GM21360 (cell line): ENCODE measurements around the gene CST8.

ENCODE experiments used
- ATAC-seq: cut with Tn5 transposase; IDR thresholded peaks from one replicate; pipeline ENCODE4 v1.9.1; 2021; ENCODE audit warnings: mild to moderate bottlenecking, moderate library complexity; ENCODE audit not compliant: unreplicated experiment

Gene CST8

GRCh38 chr20:23475395-23475794, 15.5 kb upstream of the CST8 start:
- ATAC-seq, result no peak

- no peak for ATAC-seq
Measured at GRCh38 chr20:23476015-23476754, 14.7 kb upstream of the CST8 start.

GRCh38 chr20:23477223-23477622, 13.7 kb upstream of the CST8 start:
- ATAC-seq, result no peak

GRCh38 chr20:23479043-23479442, 11.9 kb upstream of the CST8 start:
- no peak for ATAC-seq

DNA sequence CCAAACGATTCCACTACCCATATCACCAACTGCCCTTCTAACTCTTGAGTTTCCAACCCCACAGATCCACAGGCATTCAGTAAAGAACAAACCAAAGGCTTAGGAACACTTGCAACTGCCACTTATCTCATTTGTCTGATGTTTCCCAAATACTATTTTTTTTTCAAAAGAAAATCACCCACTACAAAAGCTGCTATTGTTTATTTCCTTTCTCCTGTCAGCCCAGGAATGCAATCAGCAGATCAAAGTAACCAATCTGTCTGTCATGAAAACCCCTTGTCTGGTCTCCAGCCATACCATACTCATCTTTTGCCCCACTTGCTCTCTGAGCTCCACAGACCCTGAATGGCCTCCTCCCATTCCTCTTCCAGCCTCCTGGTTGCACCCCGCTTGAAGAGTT, 8.8 kb upstream of the CST8 start:
- no peak for ATAC-seq

DNA sequence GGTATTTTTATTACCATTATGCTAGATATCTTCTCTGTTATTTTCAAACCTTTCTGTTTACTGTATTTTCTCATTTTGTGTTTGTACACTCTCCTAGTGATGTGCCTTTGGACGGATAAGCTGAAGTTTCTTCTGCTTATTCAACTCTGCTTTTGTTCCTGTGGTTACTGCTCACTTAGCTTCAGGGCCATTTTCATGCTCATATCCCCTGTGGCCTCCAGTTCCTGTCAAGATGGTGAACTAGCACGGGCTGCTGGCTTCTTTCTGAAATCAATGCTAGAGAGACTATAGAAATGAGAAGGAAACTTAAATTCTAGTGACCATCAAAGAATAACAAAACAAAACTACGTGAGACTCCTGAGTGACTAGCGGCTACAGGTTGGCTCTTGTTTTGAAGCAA, 6.8 kb upstream of the CST8 start:
- no peak for ATAC-seq

- no peak for ATAC-seq
Measured at GRCh38 chr20:23488470-23488869, 2.4 kb upstream of the CST8 start.

DNA sequence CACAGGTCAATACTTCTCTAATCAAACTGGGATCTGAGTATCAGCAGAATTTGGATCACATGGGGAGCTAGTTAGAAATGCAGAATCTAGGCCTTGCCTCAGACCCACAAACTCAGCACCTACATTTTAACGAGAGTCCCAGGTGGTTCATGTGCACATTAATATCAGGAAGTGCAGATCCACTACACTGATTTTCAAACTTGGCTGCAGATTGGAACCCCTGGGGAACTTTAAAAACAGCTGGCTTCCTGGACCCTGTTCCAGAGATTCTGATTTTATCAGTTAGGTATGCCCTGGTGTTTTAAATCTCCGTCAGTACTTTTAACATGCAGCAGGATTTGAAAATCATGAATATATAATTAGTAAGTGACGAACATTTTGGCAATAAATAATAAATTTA, 1.9 kb upstream of the CST8 start:
- no peak for ATAC-seq

GRCh38 chr20:23492292-23492691, 1.4 kb downstream of the CST8 start:
- no peak for ATAC-seq

DNA sequence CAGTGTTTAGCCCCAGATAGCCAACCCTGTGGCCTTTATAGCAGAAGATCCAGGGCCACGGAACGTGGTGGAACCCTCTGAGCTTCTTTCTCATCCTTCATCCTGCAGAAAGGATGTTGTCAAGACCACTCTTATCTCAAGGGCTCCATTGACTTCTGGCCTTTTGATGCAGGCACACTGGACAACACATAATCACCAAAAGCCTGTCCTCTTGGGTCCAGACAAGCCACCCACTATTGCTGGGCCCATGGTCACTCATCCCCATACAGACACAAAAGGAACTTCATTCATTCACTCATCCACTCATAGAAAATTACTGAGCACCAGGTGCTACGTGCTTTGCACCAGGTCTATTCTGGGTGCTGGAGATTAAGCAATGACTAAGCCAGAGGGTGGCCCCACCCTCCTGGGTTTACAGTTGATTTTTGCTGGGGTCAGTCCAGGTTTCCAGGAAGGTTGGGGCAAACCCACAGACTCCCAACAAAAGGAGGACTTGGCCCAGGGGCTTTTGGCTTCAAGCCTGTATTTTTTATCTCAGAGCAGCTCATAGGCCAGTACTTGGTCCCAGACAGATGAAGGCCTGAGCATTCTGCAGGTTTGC, 2.4 kb downstream of the CST8 start:
- ATAC-seq, result no peak

GRCh38 chr20:23497536-23497935, 6.6 kb downstream of the CST8 start:
- no peak for ATAC-seq

- no peak for ATAC-seq
Measured at GRCh38 chr20:23501926-23502325, 11.0 kb downstream of the CST8 start.

DNA sequence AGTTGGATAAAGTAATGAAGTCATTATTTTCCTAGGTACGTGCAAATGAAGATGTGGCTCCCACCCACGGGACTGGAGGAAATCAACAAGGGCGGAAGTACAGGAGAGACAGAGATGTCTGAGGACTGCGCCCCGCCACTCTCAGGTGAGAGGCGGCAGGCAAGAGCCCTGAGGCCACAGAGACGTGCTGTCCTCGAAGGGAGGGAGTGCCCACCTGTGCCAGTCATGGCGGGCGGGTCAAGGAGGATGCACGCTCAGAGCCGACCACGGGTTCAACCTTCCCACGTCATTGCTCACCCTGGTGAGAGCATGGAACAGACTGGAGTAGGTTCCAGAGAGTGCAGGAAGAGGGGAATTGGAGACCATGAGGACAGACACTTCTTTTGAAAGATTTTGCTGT, 12.7 kb downstream of the CST8 start:
- ATAC-seq, result no peak

GRCh38 chr20:23507346-23507745, 16.4 kb downstream of the CST8 start:
- ATAC-seq, result no peak

- ATAC-seq, result no peak
Measured at GRCh38 chr20:23508449-23509229, 17.7 kb downstream of the CST8 start.

- ATAC-seq, result no peak
Measured at GRCh38 chr20:23509247-23509913, 18.5 kb downstream of the CST8 start.

- ATAC-seq, result no peak
Measured at GRCh38 chr20:23510000-23510590, 19.2 kb downstream of the CST8 start.

GRCh38 chr20:23513164-23513563, 22.2 kb downstream of the CST8 start:
- no peak for ATAC-seq

GRCh38 chr20:23514848-23515247, 23.9 kb downstream of the CST8 start:
- no peak for ATAC-seq

DNA sequence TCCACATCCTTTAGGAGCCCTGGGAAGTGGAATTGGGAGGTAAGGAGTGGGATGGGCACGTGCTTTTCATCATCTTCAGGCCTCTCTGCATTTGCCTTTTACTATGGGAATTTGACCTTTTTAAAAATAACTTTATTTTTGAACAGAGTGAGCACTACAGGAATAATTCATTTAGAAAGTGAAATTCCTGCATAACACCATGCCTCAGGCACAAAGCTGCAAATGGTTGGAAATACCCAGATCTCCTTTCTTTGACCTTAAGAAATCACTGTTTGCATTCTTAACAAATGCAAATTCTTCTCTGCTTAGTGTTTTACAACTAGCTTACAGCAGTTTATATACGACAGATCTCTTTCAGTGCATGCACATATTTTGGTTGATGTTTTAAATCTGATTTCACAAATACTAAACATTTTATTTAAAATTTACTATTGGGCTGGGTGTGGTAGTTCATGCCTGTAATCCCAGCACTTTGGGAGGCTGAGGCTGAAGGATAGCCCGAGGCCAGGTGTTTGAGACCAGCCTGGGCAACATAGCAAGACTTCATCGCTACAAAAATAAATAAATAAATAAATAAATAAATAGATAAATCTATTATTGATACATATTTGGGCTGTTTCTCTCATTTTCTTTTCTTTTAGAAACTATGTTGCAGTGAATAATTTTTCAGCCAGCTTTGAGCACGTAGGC, 24.5 kb downstream of the CST8 start:
- ATAC-seq, result no peak

- no peak for ATAC-seq
Measured at GRCh38 chr20:23517719-23518118, 26.8 kb downstream of the CST8 start.
